Inflammatory macrophage (primary cell): ENCODE data around the gene HDAC7.

Experiments used
- DNase-seq, 2 donors: peaks; one replicate each; pipeline ENCODE4 v3.0.0-alpha.2; 2020 to 2022

Gene HDAC7

DNA sequence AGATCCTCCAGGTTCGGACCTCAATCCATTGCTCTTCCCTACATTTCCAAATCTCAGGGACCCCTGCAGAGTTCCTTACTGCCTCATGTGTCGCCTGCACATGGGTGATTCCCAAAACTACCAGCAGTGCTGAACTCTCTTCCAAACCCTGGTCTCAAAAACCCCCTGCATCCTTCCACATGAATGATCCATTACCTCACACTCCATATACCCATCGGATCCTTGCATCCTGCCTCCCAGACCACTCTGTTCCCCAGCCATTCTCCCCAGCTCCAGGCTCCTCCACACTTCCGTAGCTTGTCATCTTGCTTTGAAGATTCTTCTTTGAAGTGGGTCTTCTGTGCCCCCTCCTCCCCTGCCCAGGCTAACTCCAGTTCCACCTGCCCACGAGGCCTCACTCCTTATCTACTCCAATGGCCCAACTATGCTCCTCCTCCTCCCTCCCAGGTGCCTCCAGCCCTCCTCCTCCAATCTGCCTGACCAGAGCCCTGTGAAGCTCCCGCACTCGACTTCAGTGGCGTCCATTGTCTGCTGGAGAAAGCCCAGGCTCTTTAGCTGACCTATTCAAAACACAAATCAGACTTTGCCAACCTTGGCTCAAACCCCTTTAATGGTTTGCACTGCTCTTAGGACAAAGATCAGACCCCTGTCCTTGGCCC is 74.8 kb downstream of the HDAC7 start:
- no peak for DNase-seq

DNA sequence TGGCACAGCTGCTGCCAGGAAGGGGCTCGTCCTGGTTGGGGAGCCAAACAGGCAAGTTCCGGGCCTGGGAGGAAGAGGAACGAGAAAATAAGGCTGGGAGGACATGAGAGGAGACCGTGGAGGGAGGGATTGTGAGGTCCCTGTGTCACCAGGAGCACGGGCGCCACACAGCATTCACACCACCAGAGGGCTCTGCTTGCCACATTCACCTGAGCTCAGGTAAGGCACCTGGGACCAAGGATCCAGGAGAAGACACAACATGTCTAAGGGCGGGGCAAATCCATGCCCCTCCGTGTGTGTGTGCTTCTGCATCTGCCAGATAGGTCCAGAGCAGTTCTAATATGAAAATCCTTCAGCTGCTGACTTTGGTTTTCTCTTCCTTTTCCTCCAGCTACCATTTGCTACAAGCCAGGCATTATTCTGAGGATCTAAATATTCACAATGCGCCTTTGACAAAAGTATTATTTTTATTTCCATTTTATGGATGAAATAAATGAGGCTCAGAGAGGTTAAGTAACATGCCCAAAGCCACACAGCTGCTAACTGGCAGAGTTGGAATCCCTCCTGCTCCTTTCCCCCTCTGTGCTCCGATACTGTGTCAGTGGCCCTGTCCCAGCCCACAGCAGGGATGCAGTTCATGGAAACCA is 75.6 kb downstream of the HDAC7 start:
- DNase-seq: no peak

DNA sequence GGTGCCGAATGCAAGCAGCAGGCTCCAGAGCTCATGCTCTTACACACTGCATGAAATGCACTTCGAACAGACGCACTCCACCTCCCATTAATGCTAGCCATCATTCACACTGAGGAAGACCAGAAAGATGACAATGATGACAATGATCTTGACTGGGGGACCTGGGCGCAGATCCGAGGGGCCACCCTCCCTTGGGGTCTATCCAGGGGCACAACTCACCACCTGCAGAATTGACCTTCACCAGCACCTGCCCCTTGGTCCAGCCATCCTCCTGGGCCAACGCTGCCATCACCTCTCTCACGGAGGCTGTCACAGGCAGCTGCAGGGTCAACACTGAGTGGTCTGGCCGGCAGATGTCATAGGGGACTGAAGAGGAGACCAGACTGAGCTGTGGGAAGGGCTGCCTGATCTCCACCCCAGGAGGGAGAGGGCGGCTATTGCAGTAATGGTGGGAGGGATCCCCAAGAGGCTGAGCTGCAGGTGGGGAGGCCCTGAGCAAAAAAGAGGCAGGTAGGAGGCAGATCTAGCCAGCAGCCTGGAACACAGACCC is 76.3 kb downstream of the HDAC7 start:
- DNase-seq: no peak

DNA sequence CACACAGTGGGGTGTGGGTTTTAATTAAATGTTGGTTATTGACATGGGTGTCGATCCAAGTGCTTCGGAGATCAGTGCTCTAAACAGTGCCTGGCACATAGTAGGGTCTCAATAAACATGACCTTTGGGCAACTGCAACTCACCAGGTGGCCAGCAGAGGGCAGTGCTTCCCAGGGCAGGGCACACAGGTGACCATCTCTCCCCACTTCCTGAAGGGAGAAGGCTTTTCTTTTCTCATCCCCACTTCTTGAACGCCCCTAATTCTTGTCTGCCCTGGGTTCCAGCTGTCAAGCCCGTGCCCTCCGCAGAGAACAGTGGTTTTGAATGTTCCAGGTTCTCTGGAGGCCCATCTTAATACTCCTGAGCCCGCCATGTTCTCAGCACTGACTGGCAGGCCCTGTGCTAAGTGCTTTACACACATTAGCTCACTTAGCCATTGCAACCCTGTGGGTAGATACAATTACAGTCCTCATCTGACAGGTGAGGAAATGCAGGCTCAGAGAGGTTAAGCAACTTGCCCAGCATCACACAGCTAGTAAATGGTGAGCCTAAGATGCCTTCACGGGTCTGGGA is 77.4 kb downstream of the HDAC7 start:
- peak; percentile 12 to 51 for DNase-seq

DNA sequence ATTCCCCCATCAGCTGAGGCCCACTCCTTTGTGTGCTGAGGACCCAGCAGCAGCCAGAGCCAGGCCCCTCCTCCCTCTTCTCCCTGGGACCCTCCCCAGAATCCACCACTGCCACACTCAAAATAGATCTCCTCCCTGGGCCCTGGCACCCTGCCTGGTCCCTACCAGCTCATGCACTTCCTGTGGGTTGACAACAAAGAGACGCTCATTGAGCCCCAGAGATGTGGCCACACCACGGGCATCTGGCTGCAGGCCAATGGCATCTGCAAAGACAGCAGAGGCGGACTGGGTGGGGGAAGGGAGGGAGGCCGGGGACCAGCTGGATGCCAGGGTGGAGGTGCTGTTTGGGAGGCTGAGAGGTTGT is 78.4 kb downstream of the HDAC7 start:
- DNase-seq: peak; percentile 49 to 66

DNA sequence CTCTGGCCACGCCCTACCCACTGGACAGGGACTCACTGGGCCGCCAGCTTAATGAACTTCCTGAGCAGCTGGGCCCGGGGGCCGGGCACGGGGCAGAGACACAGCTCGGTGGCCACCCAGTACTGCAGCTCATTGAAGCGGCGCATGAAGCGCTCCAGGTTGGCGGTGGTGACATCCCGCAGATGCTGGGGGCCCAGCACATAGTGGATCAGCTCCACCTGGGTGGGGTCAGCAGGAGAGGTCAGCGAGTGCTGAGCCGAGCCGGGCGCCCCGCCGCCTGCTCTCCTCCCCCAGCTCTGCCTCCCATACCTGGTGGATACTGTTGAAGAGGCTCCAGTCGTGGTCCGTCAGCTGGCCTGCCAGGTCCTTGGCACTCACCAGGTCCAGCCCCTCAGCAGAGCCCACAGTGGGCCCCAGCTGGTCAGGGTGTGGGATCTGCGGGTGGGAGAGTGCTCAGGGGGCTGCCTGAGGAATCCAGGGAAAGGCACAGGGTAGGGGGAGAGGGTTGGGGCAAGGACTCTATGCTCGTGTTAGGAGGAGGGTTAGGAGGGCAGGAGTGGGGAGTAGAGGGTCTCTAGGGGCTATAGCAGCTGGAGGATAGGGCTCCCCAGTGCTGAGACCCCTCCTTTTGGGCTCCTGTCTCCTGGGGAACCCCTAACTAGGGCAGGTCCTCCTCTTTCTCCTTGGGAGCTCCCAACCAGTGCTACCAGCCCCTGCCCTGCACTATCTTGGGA is 78.9 kb downstream of the HDAC7 start:
- DNase-seq: no peak

DNA sequence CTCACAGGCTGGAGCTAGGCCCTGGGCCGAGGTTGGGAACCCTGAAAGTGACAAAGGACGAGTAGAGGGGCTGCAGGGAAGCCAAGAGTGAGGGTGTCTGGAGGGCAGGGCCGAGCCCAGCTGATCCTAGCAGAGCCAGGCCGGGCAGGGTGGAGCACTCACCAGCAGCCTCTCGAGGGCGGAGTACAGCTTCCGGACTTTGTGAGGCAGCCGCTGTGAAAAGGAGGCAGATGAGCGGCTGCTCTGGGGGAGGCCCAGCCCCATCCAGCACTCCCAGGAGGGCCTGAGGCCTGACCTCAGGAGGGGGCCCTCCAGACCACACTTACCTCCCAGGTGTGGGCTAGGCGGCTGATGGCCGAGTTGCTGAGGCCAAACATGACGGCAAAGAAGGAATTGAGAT is 79.7 kb downstream of the HDAC7 start:
- DNase-seq: no peak

DNA sequence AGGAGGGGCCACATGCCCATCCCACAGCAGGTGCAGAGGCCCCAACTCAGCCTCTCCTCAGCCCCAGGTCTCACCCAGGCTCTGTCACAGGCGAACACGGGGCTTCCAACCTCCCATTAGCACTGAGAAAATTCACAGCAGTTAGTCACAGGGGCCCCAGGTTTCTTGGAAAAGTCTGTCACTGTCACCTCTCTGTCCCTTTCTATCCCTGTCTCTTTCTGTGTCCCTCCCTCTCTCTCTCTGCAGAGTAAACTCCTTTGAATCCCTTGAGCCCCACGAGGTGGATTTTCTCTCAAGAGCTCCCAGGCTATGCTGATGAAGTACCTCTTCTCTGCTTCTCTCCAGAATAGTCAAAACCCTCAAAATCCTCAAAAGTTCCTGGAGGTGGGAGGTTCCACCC is 80.4 kb downstream of the HDAC7 start:
- no peak for DNase-seq

DNA sequence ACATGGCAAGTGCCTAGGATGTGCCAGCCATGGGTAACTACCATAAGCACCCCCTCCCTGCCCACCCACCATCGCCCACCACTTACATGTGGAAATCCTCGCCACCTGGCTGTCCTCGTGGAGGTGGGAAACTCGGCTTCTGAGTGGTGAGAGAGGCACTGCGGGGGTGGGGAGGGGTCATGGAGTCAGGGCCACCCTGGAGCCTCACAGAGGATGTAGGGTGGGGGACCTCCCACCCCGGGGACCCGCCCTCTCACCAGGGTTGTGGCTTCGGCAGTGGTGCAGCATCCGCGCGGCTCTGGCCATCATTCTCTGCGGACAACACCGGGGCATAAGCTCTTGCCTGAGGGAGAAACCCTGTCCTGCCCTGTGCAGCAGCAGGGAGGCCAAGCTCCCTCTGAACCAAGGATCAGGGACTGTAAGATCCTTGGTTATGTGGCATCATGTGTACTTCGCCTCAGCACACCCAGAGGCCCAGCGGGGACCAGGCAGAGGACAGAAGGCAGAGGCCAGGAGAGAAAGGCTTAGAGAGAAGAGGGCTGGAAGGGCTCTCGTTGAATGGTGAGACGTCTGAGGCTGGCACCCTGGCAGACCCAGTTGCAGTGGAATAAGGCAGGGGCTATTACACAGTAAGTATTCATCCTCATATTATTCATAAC is 81.6 kb downstream of the HDAC7 start:
- DNase-seq: no peak

DNA sequence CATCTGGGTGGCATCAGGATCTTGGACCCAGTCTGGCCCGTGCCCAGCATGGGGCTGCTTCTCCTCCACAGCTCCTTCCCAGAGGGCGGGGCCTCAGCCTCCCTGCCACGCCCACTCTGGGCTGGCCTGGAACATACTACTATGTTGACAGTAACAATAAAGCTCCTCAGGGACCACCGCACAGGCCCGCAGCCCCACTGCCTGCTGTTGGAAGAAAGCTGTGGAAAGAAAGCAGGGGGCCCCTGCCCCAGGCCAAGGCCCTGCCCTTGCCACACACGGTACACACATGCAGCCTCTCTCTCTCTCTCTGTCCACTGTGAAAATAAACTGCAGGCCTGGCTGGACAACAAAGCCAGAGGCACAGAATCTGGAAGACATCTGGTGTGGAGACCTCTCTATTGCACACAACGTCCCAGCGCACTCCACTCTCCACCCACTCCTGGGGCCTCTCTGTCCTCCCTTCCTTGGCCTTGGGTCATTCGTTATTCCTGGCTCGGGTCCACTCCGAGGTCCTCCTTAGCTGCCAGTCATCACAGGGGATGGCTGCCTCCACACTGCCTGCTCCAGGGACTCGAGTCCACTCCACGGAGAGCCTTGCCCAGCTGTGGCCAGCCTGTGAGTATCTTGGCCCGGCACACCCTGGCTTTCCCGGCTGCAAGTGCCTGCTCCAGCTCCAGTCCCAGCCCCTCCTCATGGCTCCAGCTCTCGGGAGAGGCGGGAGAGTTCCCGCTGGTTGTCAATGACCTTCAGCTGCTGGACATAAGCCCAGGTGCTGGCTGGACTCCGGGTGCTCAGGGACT is 82.6 kb downstream of the HDAC7 start:
- DNase-seq: no peak

DNA sequence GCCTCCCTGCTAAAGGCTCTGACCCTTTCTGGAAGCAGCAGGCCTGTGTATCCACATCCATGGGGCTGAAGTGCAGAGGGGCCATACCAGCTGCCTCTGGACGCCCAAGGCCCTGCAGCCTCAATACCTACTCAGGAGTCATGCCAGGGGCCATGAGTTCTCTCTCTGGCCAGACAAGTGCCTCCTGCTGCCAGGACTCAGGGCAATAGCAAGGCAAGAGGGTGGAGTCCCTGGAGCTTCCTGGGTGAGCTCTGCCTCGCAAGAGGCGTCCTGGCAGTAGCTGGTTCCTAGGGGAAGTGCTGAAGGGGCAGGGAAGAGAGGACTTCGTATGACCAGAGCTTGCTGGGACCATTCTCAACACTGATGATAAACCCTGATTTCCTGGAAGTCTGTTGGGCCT is 83.5 kb downstream of the HDAC7 start:
- DNase-seq: peak; percentile 35 to 48

DNA sequence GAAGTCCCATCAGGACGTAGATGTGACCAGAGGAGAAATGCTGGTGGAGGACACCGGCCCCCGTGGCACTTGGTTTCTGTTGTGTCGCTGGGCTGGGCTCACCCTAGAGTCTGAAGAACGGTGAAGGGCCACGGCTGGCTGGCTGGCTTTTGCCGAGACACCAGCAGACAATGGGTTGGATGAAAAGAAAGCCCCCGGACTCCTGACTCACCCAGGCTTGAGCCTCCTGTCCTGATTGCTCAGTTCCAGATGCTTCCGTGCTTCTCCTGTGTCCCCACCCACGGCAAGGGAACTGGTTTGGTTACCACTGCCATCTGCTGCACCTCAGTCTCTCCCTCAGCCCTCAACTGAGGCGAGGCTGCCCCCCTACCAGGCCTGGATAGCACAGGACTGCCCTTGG is 84.1 kb downstream of the HDAC7 start:
- DNase-seq: no peak

DNA sequence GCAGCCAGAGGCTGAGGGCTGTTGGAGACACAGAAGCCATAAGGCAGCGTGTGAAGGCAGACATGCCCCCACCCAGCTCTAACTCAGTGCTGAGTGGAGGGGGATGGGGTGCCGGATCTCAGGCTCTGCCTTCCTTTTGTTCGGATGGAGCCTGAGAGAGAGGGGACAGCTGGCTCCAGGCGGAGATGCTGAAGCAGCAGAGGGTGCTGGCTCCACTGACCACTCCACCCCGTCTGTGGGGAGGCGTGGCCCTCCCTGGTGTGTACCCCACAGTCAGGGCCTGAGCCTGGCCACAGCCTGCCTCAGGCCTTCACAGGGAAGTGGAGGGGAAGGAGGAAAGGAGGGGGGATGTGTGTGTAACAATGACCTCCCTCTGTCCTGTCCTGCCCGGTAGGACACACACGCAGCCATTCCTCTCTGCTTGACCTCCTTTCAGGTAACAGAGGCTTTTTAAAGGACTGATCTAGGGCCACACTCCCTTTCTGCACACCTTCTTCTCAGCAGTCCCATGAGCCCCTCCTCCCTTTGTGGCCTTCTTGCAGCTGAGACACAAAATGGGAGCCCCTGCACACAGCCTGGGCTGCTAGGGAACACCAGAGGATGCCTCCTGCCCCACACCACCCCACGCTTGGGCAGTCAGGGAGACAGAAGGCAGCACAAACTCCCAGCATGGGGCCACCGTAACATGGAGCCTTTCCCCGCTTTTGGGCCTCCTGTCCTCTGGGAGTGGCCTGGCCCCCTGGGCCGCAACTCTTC is 84.8 kb downstream of the HDAC7 start:
- no peak for DNase-seq

DNA sequence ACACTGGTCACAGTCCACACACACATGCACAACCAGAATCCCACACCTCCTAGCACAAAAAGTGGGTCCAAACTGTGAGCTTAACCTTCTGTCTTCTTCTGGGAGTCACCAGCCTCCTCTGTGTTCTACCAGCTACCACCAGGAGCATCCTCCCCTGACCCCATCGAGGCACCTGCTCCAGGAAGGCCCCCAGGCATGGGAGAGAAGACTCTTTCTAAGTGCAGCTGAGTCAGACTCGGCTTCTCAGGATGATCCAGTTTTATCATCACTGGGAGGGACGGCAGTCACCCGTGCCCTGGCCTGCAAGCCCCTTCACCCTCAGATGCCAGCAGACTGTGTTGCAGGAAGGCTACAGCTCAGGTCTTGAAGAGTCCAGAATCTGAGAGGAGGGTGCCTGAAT is 86.6 kb downstream of the HDAC7 start:
- DNase-seq: no peak
